ENCODE data around the gene ABLIM1.

ABLIM1 gene

GRCh38 chr10:114679552-114679951 lies 21.5 kb upstream of the ABLIM1 start:
- DNase-seq: no peak

- no peak for DNase-seq
Observed at GRCh38 chr10:114678820-114679219, 20.7 kb upstream of the ABLIM1 start.

- DNase-seq: no peak
Observed at GRCh38 chr10:114678336-114678735, 20.3 kb upstream of the ABLIM1 start.

- no peak for DNase-seq
Observed at GRCh38 chr10:114674346-114674745, 16.3 kb upstream of the ABLIM1 start.

GRCh38 chr10:114669648-114670047 lies 11.6 kb upstream of the ABLIM1 start:
- DNase-seq: no peak

- DNase-seq: no peak
Observed at GRCh38 chr10:114668375-114669080, 10.5 kb upstream of the ABLIM1 start.

- no peak for DNase-seq
Observed at GRCh38 chr10:114665873-114666272, 7.8 kb upstream of the ABLIM1 start.

- no peak for DNase-seq
Observed at GRCh38 chr10:114665406-114665805, 7.3 kb upstream of the ABLIM1 start.

GRCh38 chr10:114664127-114664526 lies 6.1 kb upstream of the ABLIM1 start:
- no peak for DNase-seq

- DNase-seq: peak; percentile 43
Observed at GRCh38 chr10:114663626-114664025, 5.6 kb upstream of the ABLIM1 start.

- no peak for DNase-seq
Observed at GRCh38 chr10:114662646-114663217, 4.7 kb upstream of the ABLIM1 start.

- no peak for DNase-seq
Observed at GRCh38 chr10:114661212-114661880, 3.3 kb upstream of the ABLIM1 start.

- no peak for DNase-seq
Observed at GRCh38 chr10:114655671-114656070, 2.4 kb downstream of the ABLIM1 start.

GRCh38 chr10:114654822-114655575 lies 3.1 kb downstream of the ABLIM1 start:
- DNase-seq: no peak

- no peak for DNase-seq
Observed at GRCh38 chr10:114653926-114654325, 4.1 kb downstream of the ABLIM1 start.

- no peak for DNase-seq
Observed at GRCh38 chr10:114652402-114653368, 5.4 kb downstream of the ABLIM1 start.

GRCh38 chr10:114650831-114651230 lies 7.2 kb downstream of the ABLIM1 start:
- DNase-seq: no peak

- no peak for DNase-seq
Observed at GRCh38 chr10:114650266-114650665, 7.8 kb downstream of the ABLIM1 start.

GRCh38 chr10:114649217-114649903 lies 8.7 kb downstream of the ABLIM1 start:
- DNase-seq: no peak

- no peak for DNase-seq
Observed at GRCh38 chr10:114648368-114648767, 9.7 kb downstream of the ABLIM1 start.

GRCh38 chr10:114647545-114648138 lies 10.4 kb downstream of the ABLIM1 start:
- no peak for DNase-seq
